ENCODE measurements around the gene FAM209A.
"Not testable (repeated sequence)": the region's sequence is repeated elsewhere in the genome, so short reads cannot be mapped to it uniquely, and the experiment has no call there.

The FAM209A gene

GRCh38 chr20:56537997-56538396 is 13.5 kb downstream of the FAM209A start:
- DNase-seq (ENCODE audit: extremely low read depth in 1 of 2, low read depth in 1 of 2), result no peak

GRCh38 chr20:56540415-56540814 is 15.9 kb downstream of the FAM209A start:
- DNase-seq (ENCODE audit: extremely low read depth in 1 of 2, low read depth in 1 of 2), result no peak

- DNase-seq (ENCODE audit: extremely low read depth in 1 of 2, low read depth in 1 of 2), result no peak
These were observed 18.0 kb downstream of the FAM209A start for GRCh38 chr20:56542489-56543030.

- no peak for DNase-seq (ENCODE audit: extremely low read depth in 1 of 2, low read depth in 1 of 2)
These were observed 27.0 kb downstream of the FAM209A start for GRCh38 chr20:56551571-56551970.

GRCh38 chr20:56552911-56553629 is 28.5 kb downstream of the FAM209A start:
- no peak for DNase-seq (ENCODE audit: extremely low read depth in 1 of 2, low read depth in 1 of 2)

GRCh38 chr20:56554869-56555268 is 30.3 kb downstream of the FAM209A start:
- no peak for DNase-seq (ENCODE audit: extremely low read depth in 1 of 2, low read depth in 1 of 2)

GRCh38 chr20:56558968-56559367 is 34.4 kb downstream of the FAM209A start:
- no peak for DNase-seq (ENCODE audit: extremely low read depth in 1 of 2, low read depth in 1 of 2)

- not testable (repeated sequence) for DNase-seq (ENCODE audit: extremely low read depth in 1 of 2, low read depth in 1 of 2)
These were observed 40.0 kb downstream of the FAM209A start for GRCh38 chr20:56564526-56564925.

GRCh38 chr20:56565511-56565910 is 41.0 kb downstream of the FAM209A start:
- DNase-seq (ENCODE audit: extremely low read depth in 1 of 2, low read depth in 1 of 2), result no peak

GRCh38 chr20:56566621-56567020 is 42.1 kb downstream of the FAM209A start:
- no peak for DNase-seq (ENCODE audit: extremely low read depth in 1 of 2, low read depth in 1 of 2)

- DNase-seq (ENCODE audit: extremely low read depth in 1 of 2, low read depth in 1 of 2), result no peak
These were observed 46.3 kb downstream of the FAM209A start for GRCh38 chr20:56570832-56571231.

- no peak for DNase-seq (ENCODE audit: extremely low read depth in 1 of 2, low read depth in 1 of 2)
These were observed 47.6 kb downstream of the FAM209A start for GRCh38 chr20:56572172-56572571.

- no peak for DNase-seq (ENCODE audit: extremely low read depth in 1 of 2, low read depth in 1 of 2)
These were observed 49.4 kb downstream of the FAM209A start for GRCh38 chr20:56573986-56574385.

GRCh38 chr20:56574531-56575142 is 50.1 kb downstream of the FAM209A start:
- DNase-seq (ENCODE audit: extremely low read depth in 1 of 2, low read depth in 1 of 2), result no peak

- DNase-seq (ENCODE audit: extremely low read depth in 1 of 2, low read depth in 1 of 2), result no peak
These were observed 50.6 kb downstream of the FAM209A start for GRCh38 chr20:56575157-56575556.
